Activated CD8-positive, alpha-beta memory T cell treated with anti-CD3 and anti-CD28 coated beads for 24 hours (primary cell): Measurements from ENCODE around the gene RAB3IL1.
A peak's percentile ranks its signal among the peaks of the same experiment; 100 is the strongest.

Experiments used
- DNase-seq: peaks from one replicate; pipeline ENCODE4 v3.0.0-alpha.2; 2020

The RAB3IL1 gene

DNA sequence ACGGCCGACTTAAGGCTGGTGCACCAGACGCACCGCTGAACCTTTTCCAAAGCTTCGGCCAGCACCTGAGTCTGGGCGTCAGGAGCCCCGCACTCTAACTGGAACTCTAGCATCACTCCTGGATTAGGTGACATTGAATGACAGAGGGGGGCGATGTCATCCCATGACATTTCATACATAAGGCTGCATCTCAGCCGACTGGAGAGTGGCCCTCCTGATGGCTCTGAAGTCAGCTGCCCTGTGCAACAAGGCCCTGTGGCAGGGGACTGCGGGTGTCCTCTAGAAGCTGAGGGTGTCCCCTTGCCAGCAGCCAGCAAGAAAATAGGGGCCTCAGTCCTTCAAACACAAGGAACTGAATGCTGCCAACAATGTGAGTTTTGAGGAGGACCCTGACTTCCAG lies 16.0 kb downstream of the RAB3IL1 start:
- DNase-seq: no peak

DNA sequence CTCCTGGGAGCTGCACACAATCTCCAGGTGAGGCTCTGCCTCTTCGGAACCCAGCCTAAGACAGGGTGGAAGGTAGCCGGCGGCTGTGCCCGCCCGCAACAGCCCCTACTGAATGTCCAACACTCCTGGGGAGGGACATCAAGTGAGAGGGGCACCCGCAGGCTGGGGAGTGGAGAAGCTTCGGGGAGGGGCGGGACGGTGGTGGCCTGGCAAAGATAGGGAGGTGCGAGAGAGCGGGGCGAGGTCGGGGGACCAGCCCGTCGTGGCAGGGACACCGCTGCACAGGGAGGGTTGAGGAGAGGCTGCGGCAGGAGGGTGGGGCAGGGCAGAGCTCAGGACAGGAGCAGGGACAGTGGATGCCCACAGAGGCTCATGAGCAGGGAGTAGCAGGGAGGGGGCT lies 17.1 kb downstream of the RAB3IL1 start:
- no peak for DNase-seq

DNA sequence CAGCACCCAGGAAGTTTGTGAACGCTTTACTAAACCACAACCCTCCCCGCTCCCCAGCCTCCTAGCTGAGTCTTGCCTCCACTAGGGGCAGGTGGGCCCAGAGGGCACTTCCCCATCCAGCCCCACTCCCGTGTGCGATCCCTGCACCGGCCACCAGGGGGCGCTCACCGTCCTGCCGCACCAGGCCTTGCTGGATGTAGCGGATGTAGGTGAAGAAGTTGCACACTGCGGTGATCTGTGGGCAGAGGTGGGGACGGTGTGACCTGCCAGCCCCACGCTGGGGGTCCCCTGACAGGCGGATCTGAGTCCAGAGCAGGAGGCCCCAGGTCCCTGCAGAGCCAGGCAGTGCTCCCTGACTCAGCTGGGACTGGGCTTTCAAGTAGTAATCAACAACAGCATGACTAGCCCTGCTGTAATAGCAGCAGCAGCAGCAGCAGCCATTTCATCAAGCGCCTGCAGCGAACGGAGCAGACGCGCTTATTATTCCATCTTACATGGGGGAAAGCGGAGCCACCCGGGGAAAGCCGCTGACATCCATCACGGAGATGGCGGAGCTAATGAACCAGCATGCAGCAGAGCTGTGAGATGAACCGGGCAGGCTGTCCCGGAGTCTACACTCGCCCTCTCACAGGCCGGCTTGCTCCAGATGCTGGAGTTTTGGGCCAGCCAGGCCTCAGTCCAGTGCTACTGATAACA lies 18.1 kb downstream of the RAB3IL1 start:
- DNase-seq: peak; percentile 99

DNA sequence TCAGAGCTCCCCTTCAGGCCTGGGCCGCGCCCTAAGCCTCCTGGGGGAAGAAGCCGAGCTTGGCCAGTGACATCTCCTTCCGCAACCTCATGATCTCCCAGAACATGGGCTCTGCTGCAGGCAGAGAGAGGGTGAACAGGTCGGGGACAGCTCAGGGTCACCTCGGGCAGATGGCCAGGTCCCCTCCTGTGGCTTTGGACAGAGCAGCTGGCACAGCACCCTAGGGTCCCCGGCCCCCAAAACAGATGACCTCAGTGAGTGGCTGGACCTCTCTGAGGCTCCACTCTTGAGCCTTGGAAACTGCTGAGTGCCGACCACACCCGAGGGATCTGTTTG lies 19.2 kb downstream of the RAB3IL1 start:
- DNase-seq: no peak

DNA sequence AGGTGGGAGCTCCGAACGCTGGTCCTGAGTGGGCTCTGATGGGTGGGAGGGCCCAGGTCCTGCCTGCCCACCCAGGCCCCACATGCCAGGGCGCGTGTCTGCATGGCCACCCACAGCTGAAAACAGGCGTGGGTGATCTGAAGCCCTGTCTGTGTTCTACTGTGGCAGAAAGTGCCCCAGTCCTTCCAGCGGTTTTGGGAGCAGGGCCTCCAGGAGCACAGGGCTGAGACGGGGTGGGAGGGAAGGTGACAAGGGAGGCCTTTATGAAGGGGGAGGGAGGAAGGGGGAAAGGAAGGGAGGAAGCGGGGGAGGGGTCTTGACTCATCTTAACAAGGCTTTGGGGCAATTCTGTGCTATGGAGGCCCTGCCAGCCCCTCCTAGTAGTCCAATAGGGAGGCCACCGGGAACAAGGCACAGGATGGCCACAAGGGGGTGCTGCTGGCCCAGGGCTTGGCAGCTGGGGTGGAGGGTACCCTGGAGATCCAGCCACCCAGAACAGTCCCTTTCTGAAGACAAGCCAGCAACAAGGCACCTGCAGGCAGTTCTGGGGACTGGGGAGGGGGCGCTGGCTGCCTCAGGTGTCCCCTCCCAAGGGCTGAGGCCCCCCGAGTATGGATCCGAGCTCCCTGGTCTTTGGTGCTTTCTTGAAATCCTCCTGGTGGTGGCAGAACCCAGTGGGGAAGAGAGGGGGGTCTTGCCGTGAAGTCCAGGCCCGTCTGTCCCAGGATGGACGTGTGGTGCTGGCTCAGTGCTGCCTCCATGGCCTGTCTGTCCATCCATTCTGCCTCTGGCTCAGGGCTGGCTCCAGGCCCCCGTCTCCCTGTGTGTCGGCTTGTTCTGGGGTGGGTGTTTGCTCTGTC lies 19.7 kb downstream of the RAB3IL1 start:
- peak; percentile 92 for DNase-seq

DNA sequence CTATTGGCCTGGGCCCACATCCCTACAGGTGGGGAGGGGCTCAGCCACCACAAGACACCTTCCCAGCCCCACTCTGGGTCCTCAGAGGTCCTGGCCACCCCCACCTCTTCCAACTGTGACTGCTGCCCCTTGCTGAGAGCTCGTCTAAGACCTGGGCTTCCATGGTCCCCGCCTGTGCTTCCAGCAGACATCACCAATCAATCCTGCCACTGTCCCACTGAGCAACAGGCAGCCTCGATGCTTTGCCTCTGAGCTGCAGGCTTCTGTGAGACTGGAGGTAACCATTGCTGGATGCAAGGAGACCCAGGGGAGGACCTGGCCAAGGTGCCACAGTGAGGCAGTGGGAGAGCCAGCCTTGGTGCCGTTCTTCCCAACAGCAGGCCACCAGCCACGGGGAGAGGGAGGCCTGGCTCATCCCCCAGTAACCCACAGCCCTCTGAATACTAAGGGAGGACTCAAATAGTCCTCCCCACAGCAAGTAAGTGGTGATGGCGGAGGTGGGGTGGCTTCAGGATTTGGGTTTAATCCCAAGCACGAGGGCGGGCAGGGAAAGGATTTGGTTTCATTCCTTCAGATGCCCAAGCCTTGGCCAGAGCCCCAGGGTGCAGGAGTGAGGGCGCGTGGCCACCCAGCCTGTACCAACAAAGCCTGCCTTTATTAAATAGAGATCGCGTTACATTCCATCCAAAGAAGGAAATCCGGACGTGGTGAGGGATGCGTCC lies 20.5 kb downstream of the RAB3IL1 start:
- DNase-seq: no peak

DNA sequence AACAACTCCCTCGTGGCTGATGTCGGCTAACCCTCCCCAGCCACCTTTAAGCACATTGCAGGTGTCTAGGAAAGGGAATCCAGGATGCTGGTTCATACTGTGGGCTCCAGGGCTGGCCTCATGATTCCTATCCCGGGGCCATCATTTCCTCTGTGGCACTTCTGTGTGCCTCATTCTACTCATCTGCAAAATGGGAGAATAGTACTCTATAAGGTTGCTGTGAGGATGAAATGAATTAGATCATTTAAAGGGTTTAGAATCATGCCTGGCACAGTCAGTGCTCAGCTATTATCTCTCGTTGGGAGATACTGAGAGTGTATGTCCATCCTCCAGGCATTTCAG lies 21.7 kb downstream of the RAB3IL1 start:
- DNase-seq: no peak

DNA sequence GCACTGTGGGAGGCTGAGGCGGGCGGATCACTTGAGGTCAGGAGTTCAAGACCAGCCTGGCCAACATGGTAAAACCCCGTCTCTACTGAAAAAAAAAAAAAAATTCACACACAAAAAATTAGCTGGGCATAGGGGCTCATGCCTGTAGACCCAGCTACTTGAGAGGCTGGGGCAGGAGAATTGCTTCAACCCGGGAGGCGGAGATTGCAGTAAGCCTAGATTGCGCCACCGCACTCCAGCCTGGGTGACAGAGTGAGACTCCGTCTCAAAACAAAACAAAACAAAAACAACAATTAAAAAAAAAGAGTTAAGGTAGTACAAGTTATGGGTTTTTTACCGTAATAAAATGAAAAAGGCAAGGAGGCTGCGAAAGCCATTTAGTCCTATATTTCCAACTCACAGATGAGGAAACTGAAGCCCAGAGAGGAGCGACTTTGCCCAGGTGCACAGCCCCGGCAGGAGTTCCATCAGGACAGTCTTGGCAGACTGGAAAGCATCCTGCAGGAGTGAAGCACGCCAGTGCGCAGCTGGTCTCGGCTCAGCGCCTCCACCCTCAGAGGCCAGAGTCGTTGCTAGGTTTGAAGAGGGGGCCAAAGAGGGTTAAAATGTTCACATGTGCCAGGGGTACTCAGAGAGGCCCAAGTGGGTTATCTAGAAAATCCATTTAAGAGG lies 22.2 kb downstream of the RAB3IL1 start:
- no peak for DNase-seq

DNA sequence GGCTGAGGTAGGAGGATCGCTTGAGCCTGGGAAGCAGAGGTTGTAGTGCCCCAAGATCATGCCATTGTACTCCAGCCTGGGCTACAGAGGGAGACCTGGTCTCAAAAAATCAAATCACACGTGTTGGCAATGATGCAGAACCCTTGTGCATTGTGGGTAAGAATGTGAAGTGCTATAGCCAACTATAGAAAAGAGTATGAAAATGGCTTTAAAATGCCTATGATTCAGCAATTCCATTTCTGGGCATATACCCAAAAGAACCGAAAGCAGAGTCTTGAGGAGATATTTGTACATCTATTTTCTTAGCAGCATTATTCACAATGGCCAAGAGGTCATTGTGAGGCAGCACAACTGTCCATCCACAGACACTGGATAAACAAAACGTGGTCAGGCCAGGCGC lies 23.4 kb downstream of the RAB3IL1 start:
- DNase-seq: no peak

DNA sequence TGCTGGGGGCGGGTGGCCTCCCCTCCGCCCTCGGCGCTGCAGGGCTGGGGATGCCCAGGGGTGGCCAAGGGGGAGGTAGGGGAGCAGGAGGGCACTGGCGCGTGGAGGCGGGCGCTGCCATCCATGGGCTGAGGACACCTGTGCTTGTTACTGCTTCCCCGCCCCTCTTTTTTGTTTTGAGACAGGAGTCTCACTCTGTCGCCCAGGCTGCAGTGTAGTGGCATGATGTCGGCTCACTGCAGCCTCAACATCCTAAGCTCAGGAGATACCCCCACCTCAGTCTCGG lies 25.3 kb downstream of the RAB3IL1 start:
- no peak for DNase-seq

DNA sequence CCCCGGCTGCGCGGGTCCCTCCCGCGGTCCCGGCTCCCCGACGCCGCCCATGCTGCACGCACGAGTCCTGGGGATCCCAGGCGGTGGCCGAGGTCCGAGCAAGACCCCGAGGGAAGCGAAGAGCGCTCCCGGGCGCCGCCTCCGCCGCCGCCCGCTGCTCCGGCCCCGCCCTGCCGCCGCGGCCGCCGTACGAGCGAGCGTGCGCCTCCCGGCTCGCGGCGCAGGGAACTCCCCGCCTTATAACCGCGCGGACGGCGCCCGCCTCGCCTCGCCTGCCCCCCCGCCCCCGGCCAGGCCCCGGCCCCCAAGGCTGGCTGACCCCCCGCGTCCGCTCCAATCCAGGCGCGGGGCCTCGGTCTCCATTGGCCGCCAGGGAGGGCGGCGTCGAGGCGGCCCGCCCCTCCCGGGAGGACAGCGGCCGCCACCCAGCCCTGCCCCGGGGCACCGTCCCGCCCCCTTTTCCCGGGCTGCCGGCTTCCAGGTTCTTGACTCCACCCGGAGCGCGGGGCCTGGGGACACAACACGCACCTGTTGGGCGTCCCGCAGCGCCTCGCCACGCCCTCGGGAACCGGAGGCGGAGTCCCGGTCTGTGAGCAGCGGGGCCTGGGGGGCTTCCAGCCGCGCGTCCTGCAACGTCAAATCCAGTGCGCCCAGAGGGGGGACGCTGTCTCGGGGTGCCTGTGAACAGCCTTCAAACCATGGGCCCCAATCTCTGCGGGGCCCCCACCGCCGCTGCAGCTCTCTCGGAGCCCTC lies 25.9 kb downstream of the RAB3IL1 start, which contains the start of gene FADS3:
Gene FADS3, minus strand, starts transcription at position 215 of the 754 bp plus-strand sequence. Its CDS starts 164 bp downstream, at position 51.
- DNase-seq: peak; percentile 81

DNA sequence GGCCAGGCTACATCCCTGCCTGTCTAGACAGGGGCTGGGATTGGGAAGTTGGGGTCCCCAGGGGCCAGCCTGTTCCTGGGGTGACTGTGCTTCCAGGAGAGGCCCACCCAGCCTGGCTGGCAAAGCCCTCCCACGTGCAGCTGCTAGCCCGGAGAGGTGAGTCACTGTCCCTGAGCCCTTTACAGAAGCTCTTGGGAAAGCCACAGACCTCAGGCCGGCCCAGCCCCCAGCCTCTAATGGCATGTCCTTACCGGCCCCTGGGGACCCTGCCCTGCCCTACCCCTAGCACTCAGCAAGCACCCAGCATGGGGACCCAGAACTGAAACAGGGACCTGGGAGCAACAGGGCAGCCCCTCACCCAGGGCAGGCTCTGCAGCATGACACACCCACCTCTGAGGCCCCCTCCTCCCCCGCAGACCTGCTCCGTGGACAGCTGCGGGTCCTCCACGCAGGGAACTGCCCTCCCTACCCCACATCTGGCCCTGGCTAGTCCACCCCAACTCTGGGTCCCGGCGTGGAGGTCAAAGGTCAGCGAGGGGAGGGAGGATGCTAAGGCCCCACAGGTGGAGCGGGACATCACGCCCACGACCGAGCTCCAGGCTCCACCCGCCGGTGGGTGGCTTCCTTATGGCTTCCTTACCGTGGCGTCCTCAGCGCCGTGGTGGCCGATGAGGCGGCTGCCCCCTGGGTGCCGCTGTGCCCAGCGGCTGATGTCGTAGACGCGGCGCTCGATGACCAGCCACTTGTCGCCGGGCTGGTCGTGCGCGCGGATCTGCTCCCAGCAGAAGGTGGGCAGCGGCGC lies 26.6 kb downstream of the RAB3IL1 start:
- peak; percentile 63 for DNase-seq

DNA sequence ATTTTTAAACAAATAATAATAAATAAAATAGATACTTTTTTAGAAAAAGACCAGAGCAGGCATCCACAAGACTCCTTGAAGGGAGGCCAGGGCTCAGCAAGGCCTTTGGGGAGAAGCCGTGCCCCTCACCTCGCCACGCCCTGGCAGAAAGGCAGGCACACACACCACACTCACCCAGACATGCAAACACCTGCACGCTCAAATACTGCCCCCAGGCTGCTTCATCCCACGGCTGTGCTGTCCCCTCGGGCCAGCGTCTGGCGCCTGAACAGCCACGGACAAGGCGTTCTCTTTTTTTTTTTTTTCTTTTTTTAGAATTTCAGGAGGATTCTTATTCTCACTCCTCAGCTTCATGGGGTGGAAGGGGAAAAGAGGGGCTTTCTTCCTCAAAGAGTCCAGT lies 27.5 kb downstream of the RAB3IL1 start:
- DNase-seq: no peak

DNA sequence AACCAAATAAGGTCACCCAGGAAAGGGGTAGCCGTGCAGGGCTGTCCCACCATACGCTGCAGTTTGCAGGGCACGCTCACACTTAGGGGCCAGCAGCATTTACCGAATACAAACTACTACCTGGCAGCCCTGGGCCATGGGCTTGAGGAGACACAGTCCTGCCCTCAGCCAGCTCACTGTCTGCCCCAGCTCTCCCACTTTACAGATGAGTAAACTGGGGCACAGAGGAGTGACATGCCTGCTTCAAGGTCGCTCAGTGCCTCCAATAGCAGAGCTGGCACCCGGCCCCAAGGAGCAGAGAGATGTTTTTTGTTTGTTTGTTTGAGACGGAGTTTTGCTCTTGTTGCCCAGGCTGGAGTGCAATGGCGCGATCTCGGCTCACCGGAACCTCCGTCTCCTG lies 28.8 kb downstream of the RAB3IL1 start:
- no peak for DNase-seq

DNA sequence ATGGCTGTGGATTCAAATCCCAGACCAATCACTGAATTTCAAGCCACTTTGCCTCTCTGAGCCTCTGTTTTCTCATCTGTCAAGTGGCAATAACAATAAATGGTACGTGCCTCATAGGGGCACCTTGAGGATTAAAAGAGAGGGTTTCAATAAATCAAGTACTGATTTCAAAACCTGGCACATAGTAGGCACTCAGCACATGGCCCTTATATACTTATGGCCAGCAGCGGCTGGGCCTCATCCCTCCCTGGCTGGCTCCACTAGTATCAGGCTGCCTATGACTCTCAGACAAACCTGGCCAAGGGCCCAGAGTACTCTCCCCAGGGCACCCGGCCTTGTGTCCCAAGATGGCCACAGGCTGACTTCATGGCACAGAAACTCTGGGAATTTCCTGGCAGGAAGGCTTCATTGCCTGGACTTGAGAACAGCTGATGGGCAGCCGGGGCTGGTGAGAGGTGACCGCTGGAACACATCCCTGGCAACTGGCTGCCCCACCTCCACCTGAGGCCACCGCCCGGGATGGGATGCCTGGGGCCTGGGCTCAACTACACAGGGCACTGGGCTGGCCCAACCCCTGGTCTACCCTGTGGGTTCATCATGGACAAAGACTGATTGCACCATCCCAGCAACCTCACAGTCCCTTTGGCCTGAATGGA lies 29.4 kb downstream of the RAB3IL1 start:
- DNase-seq: no peak

DNA sequence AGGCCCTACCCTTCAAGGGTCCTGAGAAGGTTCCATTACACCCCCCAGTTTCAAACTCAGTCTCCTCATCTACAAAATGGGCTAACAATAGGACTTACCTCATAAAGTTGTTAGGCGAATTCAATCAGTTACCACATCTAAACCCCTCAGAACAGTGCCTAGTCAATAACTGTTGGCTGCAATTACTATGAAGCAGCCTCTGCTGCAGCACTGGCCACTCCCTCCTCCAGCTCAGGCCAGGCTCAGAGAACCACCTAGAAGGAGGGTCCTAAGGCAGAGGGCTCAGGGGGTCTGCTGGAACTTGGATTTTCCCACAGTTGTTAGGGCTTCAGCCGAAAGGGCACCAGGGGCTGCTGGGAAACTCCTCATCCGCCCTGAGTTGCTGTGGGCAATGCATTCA lies 30.7 kb downstream of the RAB3IL1 start:
- no peak for DNase-seq

DNA sequence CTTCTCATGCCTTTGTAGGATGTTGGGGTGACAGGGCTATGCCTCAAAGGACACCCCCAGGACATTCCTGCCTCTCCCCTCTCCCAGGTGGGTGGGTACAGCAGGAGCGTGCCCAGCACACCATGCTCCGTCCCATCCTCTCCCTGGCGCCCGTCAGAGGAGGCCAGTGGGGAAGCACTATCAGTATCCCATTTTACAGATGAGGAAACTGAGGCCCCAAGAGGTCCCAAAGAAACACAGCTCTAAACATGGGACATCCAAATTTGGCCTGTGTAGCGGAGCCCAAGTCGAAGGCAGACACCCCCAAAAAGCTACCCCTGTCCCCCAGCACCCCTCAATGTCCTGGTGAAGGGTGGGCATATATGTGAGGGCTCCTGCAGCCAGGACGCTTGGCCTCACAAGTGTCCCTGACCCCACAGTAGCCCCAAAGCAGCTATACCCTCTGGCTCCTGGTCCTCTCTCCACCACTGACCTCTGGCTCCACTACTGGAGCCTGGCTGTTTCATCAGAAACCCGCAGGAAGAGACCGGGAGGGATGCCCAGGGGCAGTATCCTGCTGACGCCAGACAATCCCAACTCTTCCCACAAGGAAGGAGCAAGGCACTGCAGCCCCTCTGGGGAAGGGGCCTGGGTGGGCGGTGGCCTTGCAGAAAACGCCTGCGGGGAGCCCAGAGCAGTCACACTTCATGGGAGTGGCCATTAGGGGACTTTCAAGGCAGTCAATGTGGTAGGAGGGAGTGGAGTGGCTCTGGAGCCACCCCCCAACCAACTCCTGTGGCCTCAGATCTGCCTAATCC lies 31.4 kb downstream of the RAB3IL1 start:
- DNase-seq: no peak

DNA sequence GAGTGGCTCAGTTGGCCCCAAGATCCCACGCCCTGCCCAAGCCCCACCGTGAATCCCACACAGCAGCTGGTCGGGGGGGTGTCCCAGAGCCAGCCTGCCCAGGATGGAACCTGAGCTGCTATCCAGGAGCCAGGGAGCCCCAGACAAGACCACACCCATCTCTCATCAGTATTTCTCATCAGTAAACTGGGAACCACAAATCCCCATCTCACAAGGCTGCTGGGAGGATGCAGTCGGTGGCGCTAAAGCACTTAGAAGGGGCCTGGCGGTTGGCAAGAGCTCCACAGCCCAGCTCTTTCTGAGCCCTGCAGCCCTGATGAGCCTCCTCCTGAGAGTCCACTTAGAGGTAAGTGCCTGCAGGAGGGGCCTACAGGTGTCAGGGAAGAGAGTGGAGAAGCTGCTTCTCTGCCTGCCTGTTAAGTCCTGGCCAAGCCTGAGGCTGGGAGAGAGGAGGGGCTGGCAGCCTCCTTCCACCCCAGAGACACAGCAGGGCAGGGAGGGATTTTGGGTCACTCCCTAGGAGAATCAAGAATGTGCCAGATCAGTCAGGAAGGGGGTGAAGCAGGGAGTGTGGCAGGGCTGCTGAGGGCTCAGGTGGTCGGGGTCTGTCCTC lies 32.1 kb downstream of the RAB3IL1 start:
- no peak for DNase-seq

DNA sequence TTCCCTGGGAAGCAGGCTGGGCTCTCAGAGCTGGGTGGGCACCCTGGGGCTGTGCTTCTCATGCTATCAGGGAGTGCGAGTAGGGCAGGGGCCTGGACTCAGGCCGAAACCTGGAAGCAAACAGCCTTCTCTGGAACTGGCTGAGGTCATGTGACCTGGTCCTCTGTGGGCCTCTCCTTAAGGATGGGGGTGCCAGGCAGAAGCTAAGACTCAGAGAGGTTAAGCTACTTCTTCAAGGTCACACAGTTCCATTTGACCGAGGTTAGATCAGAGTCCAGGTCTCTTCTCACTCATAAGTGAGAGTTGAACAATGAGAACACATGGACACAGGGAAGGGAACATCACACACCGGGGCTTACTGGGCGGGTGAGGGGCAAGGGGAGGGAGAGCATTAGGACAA lies 33.4 kb downstream of the RAB3IL1 start:
- DNase-seq: no peak

DNA sequence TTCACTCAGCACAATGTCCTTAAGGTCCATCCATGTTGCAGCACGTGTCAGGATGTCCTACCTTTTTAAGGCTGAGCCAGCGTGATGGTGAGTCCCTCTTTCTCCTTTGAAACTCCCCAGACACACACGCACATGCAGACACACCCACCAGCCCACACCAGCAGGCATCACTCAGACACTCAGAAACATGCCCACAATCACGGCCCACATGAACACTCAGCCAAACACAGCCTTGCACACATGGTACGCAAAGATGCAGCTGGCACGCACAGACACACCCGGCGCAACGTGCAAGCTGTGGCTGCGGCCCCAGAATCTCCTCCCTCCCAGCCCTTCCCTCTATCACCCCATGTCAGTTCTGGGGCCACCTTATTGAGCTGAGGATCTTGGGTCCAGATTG lies 34.0 kb downstream of the RAB3IL1 start:
- DNase-seq: no peak
